AG04449 (cell line): ENCODE data around the gene DIP2C.
"Not testable (repeated sequence)": the region's sequence is repeated elsewhere in the genome, so short reads cannot be mapped to it uniquely, and the experiment has no call there.

Experiments
- CTCF ChIA-PET: fragments of 350-600 bp; formaldehyde crosslinking; extraction: SDS; loops from one replicate; lab custom pipeline; 2021; ENCODE audit warnings: antibody characterized with exemption; lab: Yijun Ruan, JAX
- POLR2A ChIA-PET: fragments of 400-600, 350-600 bp; formaldehyde crosslinking; extraction: SDS; loops from one replicate; lab custom pipeline; 2020; ENCODE audit warnings: antibody characterized with exemption, inconsistent platforms; lab: Yijun Ruan, JAX
- DNase-seq: peaks from one replicate; pipeline ENCODE4 v3.0.0-alpha.2; 2010; ENCODE audit warnings: low read depth, low spot score
- H3K4me3 ChIP-seq: 2 replicates; pipeline ENCODE4 v1.5.1; 2011; ENCODE audit warnings: low read depth, mild to moderate bottlenecking, control low read depth, low read length
- CTCF ChIP-seq: IDR thresholded peaks from one replicate; pipeline ENCODE4 v1.5.1; 2011; ENCODE audit warnings: mild to moderate bottlenecking, moderate library complexity, low read length, control low read depth, inconsistent platforms; ENCODE audit not compliant: insufficient read depth; ENCODE audit errors: missing control alignments

Gene DIP2C

GRCh38 chr10:633279-634245 lies 55.9 kb downstream of the DIP2C start:
- no peak for DNase-seq
- ChIA-PET CTCF (no interaction called here), POLR2A (no interaction called here)
- TF ChIP-seq CTCF: no peak
- no peak overlapping the region for H3K4me3 ChIP-seq

GRCh38 chr10:632807-633177 lies 56.7 kb downstream of the DIP2C start:
- H3K4me3 ChIP-seq, DNase-seq, POLR2A ChIA-PET, CTCF ChIA-PET: not testable (repeated sequence)

GRCh38 chr10:632155-632806 lies 57.2 kb downstream of the DIP2C start:
- CTCF ChIA-PET, POLR2A ChIA-PET, DNase-seq, H3K4me3 ChIP-seq: not testable (repeated sequence)

- ChIA-PET POLR2A (no interaction called here), CTCF (no interaction called here)
- no peak for DNase-seq
- H3K4me3 ChIP-seq: no peak overlapping the region
- no peak for TF ChIP-seq CTCF
Observed at GRCh38 chr10:631266-631665, 58.2 kb downstream of the DIP2C start.

GRCh38 chr10:630581-631073 lies 58.8 kb downstream of the DIP2C start:
- TF ChIP-seq CTCF: no peak
- ChIA-PET POLR2A (no interaction called here), CTCF (no interaction called here)
- no peak overlapping the region for H3K4me3 ChIP-seq
- DNase-seq: no peak

- CTCF ChIA-PET: no interaction called here
- H3K4me3 ChIP-seq: no peak overlapping the region
- POLR2A ChIA-PET: no interaction called here
- no peak for DNase-seq
- no peak for TF ChIP-seq CTCF
Observed at GRCh38 chr10:629186-629998, 60.1 kb downstream of the DIP2C start.
